ENCODE measurements around the gene UBE3A.
"Not testable (repeated sequence)": the region's sequence is repeated elsewhere in the genome, so short reads cannot be mapped to it uniquely, and the experiment has no call there.

The UBE3A gene

DNA sequence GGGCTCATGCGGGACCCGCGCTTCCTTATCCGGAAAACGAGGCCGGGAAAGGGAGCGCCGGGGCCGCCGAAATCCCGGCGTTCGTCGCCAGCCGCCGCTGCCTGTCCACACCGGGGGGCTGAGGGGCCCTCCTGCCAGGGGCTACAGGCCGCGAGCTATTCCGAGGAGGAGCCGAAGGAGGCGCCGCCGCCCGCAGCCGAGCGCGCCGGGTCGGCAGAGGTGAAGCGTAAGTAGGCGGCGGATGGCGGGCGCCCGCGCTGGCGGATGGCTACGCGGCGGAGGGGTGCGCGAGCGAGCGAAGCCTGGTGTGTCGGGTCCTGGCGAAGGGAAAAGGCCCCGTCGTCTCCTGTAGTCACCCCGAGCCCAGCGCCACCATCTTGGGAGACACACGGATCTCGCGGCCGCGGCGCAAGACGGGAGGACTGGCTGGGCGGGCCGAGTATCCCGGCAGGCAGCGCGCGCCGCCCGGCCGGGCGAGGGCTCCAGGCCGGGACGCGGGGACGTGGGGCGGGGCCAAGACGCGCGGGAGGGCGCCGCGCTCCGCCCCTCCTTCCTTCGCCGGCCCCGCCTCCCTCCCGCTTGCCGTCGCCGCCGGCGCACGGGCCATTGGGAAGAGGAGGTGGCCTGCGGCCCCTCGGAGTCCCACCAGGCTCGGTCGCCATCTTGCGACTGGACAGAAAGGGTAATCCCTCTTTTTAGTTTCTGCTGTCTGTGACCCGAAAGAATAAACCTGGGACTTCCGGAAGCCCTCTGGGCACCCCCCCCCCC is at the start of gene UBE3A:
UBE3A (minus strand) TSS at position 424 of the 768 bp plus-strand sequence. CDS start 29,917 bp downstream, outside the sequence.
- peak; percentile 78 to 79 for DNase-seq (ENCODE audit: low read depth in 1 of 2, low spot score in 1 of 2)

DNA sequence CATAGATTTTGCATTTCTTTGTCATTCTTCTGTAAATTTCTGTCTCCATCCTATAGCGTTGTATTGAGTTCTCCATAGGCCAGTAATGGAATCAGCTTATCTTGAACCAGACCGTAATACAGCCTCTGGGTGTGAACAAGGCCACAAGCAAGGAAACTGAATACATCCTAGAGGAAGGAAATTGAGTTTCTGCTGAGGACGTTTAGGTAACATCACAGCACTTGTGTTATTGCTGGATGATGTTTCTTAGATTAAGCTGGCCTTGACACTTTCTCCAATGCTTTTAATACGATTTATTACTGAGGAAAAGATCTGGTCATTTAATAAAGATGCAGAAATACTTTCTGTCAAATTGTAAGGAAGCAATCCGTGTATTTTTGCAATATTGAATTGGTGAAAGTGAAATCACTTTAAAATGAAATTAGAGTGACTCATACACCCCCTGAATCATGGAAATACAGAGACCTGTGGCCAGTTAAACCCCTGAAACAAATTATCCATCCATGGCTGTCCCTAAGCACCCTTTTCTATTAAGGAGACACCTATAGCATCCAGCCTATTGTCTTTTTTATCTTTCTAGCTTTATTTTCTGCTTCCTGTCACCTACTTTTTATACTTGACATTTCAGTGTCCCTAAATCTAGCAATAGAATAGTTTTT is 48.5 kb upstream of the UBE3A start:
- DNase-seq (ENCODE audit: low read depth in 1 of 2, low spot score in 1 of 2) = no peak

DNA sequence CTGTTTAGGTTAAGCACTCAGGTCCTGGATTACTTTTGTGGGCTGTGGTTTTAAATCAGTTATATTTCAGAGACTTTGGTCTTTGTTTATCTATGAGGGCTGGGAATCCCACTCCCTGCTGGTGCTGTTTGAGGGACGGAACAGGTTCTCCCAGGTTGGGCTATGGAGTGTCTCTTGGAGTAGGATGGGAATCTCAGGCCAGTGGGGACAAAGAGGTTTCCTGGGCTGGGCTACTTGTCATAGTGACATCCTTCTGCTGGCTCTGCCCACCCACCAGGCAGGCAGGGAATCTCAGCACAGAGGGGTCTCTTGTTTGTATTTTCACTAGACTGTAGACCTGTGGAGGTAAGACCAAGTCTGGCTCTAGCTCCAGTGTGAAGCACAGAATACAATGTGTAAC is 47.2 kb upstream of the UBE3A start:
- no peak for DNase-seq (ENCODE audit: low read depth in 1 of 2, low spot score in 1 of 2)

DNA sequence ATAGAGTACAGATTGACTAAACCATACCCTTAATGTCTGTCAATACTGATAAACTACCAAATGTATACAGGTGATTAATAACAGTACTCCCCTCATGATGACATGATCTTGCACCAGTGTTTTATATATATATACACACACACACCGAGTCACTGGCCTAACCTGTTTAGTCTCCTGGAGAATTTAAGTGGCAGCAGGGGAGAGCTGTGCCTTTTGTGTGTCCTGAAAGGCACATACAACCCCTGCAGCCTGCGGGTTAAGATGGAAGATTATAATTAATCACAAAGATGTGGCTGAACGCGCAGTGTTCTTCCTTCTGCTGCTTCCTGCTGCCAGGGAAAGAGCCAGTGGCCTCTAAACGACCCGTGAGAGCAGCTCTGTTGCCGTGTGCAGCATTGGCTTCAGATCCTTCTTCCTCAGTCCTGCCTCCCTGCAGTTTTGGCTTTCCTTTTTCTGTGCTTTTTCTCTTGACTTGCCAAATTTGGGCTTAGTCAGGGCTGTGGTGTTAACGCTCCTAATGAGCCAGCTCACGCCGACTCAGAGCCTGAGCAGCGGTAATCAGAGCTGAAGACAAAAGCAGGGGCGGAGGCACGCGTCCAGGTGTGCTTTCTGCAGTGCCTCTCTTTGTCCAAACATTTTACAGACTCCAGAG is 42.5 kb upstream of the UBE3A start:
- no peak for DNase-seq (ENCODE audit: low read depth in 1 of 2, low spot score in 1 of 2)

DNA sequence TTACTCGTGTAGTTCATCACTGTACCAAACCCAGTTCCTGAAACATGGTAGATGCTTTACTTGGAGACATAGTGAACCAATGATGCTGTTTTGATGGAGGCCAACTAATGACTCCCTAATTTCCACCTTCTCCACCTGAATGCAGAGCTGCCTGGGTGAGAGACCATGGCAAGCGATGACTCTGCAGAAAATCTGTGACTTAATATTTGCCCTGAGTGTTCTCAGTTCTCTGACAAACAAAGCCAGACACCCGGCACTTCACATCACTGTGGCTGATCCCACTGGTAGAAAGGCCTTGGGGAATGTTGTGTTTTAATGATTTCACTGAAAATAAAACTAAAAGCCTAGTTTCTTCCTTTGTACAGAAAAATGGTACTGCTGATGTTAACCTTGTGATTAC is 39.5 kb upstream of the UBE3A start:
- DNase-seq (ENCODE audit: low read depth in 1 of 2, low spot score in 1 of 2) = no peak

DNA sequence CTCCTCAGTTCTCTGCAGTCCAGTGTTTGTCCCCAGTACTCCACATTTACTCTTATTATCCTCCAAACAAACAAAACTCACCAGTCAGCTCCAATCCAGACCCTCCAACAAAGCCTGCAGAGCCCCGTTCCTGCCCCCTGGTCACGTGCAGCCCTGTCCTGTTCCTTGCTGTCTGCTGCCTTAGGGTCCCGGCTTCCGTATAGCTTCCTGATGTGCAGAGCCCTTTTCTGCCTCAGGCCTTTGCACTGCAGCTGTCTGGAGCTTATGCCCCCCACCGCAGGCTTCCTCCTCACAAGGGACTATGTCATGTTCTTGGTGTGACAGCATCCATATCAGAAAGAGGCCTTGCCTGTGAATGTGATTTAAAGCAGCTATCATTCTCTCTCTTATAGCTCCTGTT is 39.0 kb upstream of the UBE3A start:
- DNase-seq (ENCODE audit: low read depth in 1 of 2, low spot score in 1 of 2) = no peak

DNA sequence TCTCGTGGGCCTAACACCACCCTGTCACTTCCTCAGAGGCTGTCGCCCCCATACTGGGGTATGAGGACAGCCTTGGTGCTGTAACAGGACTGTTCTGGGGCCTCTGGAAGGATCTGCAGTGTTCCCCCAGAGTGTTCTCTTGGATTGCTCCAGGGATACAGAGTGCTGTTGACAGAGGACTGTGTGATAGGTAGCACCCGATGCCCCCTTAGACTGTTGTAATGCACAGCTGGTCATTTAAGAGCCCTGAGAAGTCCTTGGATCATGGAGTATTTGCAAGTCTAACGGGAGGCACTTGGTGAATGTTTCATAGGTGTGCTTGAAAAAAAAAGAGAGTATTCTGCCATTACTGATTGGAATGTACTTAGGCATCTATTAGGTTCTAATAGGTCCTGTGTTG is 35.4 kb upstream of the UBE3A start:
- no peak for DNase-seq (ENCODE audit: low read depth in 1 of 2, low spot score in 1 of 2)

DNA sequence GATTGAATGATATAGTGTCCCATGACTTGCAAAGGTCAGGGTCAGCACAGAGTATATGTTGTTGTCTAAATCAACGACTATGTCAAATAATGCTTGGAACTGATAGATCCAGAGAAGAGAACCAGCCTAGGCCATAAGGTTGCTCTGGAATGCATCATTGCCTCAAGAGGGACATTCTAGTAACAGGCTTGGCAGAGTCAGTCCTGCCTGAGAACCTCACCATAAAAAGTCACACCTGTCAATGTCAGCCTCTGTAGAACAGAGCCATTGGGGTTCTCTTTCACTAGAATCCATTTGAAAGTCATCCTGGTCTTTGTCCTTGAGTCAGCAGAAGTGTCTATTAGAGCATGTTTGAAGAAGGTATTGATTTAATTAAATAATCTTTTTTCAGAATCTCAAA is 31.4 kb upstream of the UBE3A start:
- no peak for DNase-seq (ENCODE audit: low read depth in 1 of 2, low spot score in 1 of 2)

DNA sequence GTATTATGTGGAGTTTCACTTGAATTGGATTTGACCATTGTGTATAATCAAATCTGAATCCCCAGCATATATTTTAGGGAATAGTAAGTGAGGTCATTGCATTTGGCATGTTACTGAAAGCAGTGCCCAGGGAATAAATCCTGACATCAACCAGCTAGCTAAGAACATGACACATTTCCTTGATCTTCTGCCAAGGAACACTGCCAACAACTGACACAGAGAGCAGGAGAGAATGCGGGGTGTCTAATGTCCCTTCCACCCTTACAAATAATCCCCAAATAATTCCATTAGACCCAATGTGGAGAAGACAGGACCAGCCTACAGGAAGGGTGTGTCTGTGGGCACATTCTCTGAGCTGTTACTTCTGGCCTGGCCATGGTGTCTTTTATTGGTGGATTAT is 30.6 kb upstream of the UBE3A start:
- no peak for DNase-seq (ENCODE audit: low read depth in 1 of 2, low spot score in 1 of 2)

DNA sequence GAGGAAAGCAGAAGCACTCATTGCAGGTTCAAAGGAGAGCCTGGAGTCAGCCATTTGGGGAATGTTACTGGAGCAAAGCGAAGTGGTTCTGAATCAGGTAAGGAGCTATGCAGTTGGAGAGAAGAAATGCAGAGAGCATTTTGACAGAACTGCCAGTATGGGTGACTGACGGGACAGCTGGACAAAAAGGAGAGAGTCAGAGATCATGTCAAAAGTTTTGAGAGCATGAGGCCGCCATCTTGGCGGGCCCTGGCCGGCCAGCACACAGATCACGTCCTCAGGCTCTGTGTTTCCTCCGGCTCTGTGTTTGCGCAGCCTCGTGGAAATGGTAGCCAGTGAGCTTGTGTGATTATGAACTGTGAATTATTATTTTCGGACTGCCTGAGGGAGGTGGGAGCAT is 29.8 kb upstream of the UBE3A start:
- DNase-seq (ENCODE audit: low read depth in 1 of 2, low spot score in 1 of 2) = no peak

DNA sequence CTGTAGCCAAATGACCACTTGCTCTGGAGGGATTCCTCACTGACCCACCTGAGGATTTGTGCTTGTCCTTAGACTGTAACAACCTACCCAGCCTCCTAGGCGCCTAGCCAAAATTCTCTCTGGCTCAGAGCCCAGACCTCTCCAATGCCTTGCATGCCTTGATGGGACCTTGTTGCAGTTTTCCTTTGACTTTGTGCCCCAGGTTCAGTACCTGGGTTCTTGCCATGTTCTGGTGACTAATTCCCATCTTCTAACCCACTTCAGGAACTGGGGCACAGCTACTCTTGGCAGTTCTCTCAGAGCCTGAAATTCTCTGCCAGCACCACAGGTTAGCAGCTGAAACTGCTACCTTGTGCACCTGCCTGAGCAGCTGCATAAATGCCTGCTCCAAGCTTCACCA is 27.0 kb upstream of the UBE3A start:
- no peak for DNase-seq (ENCODE audit: low read depth in 1 of 2, low spot score in 1 of 2)

DNA sequence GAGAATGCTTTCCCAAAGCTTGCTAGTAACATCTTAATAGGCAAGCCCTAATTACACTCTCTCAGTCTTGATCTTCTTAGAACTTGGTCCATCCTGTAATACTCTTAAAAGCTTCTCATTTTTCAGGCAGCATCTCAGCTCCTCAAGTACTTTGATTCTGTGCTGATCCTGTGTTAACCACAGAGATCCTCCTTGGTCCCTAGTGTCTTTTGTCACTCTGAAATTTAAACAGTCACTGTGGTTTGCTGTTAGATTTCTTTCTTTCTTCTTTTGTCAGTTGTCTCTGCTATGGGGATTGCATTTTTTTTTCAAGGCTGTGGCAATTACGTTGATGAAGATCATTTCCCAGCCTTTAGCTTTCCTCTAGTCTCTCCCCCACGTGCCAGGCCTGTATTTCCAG is 26.0 kb upstream of the UBE3A start:
- no peak for DNase-seq (ENCODE audit: low read depth in 1 of 2, low spot score in 1 of 2)

DNA sequence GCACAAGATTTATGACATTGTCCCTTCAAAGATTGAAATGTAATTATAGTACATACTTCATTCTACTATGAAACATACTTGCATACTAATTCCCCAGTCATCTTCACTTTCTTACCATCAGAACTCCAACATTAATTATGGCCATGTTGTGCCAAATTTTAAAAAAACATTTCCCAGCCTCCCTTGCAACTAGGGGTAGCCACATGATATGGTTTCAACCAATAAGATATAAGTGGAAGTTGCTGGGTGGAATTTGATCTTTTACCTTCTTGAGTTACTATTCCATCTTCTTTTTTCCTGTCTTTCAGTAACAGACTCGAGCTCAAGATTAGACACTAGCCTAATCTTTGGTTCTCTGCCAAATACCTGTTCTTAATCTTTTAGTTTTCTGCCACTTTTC is 25.6 kb upstream of the UBE3A start:
- no peak for DNase-seq (ENCODE audit: low read depth in 1 of 2, low spot score in 1 of 2)

DNA sequence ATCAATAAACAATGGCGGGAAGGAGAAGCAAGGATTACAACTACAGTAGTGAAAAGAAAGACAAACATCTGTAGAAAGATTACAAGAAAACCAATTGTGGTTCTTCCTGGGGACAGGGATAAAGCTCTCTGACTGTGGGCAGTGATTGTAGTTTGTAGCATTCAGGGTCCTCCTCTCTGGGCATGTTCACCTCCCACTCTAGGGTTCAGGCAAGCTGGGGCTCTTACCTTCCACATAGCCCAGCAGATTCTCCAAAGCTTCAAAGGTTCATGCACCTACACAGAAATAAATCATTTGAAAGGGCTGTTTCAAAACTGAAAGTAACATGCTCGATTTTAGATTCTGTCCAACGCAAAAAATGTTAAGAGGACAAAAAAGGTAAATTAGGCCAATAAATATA is 17.4 kb upstream of the UBE3A start:
- no peak for DNase-seq (ENCODE audit: low read depth in 1 of 2, low spot score in 1 of 2)

DNA sequence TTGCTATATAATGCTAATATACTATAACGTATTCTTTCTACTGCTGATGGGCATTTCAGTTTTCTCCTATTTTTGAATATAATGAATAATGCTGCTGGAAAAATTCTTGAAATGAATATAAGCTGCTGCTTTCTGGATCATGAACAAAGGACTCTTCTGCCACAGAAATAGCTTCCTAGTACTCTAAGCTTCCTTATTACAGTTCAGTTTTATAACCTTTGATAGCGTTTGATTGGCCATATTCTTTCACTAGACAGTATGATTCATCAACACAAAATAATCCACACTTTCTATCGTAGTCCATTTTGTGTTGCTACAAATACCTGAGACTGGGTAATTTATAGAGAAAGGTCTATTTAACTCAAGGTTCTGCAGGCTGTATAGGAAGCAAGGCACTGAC is 16.4 kb upstream of the UBE3A start:
- no peak for DNase-seq (ENCODE audit: low read depth in 1 of 2, low spot score in 1 of 2)

DNA sequence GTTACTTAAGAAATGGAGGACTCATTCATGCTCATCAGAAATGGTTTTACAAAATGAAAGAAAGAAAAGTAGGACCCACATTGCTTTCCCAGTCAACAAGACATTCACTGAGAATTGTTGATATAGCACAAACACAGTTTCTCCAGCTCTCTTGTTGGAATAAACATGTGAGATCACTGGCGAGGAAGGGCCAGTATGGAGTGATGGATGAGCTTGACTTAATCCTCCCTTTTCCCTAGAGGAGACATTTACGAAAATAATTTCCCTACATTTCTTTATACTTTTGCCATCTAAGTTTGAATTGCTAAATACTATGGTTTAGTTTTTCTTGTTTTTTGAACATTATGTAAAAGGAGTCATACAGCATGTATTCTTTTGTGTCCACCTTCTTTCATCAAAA is 15.9 kb upstream of the UBE3A start:
- no peak for DNase-seq (ENCODE audit: low read depth in 1 of 2, low spot score in 1 of 2)

DNA sequence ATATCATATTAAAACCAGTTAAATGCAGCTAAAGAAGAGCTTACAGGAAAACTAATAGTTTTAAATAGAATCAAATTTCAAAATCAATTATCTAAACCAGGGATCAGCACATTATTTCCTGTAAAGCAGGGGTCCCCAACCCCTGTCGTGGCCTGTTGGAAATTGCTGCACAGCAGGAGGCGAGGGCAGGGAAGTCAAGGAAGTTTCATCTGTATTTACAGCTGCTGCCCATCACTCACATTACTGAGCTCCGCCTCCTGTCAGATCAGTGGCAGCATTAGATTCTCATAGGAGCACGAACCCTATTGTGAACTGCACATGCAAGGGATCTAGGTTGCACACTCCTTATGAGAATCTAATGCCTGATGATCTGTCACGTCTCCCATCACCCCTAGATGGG is 14.4 kb upstream of the UBE3A start:
- not testable (repeated sequence) for DNase-seq (ENCODE audit: low read depth in 1 of 2, low spot score in 1 of 2)

DNA sequence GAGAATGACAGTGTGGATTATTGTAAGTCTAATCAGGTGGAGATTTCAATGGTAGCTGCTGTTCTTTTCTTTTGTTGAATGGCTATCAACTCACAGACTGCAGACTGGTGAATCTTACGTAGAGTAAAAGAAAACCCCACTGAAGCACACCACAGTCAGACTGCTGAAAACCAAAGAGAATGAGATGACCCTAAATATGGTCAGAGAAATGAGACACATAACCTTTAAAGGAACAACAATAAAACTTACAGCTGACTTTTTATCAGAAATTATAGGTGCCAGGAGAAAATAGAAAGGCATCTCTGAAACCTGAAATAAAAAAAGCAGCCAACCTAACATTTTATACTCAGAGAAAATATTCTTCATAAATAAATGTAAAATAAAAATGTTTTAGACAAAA is 12.7 kb upstream of the UBE3A start:
- DNase-seq (ENCODE audit: low read depth in 1 of 2, low spot score in 1 of 2) = no peak

DNA sequence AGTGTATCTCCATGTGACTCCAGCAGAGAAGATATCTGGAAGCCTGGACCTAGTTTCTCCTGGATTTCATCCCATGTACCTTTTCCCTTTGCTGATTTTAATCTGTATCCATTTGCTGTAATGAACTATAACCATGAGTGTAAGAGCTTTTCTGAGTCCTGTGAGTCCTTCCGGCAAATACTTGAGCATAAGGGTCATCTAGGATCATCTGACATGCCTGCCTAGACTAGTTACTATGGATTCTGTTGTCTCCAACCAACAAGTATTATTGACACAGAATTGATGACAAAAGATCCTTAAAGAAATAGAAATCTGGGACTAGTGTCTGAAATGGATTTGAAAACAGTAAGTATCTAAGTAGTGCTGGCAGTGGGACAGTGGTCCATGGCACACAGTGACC is 11.3 kb upstream of the UBE3A start:
- no peak for DNase-seq (ENCODE audit: low read depth in 1 of 2, low spot score in 1 of 2)

DNA sequence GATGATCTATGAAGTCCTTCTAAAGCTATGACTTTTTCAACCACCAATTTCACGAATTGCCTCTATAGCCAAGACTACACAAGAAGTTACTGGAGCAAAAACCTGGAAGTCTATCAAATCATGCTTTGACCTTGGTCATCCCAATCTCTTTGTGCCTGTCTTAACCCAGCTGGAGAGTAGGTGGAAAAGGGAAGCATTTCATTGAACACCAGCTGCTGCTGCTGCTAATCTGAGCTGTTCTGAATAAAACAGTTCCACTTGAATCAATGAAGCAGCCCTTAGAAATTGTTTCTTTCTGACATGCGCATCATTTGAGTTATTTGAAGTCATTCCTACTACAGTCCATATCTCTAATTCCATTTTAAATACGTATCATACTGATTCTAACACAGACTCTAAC is 7.3 kb upstream of the UBE3A start:
- DNase-seq (ENCODE audit: low read depth in 1 of 2, low spot score in 1 of 2) = no peak

DNA sequence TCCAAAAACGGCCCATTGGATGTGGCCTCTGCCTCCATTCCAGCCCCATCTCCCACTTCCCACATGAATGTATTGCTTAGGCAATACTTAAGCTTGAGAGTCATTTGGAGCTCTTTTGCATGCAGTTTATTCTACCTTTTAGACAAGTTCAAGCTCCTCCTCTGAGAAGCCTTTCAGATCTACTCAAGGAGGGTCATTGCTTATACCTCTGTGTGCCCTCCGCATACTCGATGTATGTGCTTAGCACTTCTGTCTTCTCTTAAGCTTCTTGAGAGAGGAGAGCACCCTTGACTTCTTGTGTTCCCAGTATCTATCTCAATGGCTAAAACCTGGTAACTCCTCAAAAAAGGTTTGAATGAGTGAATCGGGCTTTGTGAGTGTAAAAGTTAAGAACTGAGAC is 6.6 kb upstream of the UBE3A start:
- DNase-seq (ENCODE audit: low read depth in 1 of 2, low spot score in 1 of 2) = no peak

DNA sequence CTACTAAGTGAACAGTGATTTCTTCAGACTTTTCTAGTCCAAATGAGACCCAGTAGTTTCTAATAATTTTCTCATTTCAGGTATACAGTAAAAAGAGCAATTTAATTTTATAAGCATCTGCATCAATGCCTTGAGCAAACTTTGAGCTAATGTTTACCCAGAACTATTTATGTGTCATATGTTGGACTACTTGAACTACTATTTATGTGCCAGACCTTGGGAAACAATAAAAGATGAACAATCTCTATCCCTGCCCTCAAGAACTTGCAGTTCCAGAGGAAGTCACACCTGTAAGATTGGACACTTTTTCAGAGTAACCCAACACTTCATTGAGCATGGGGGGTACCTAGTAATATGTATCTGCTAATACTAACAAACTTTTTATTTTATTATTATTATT is 2.3 kb upstream of the UBE3A start:
- DNase-seq (ENCODE audit: low read depth in 1 of 2, low spot score in 1 of 2) = no peak
